Fibroblast of lung (primary cell): ENCODE measurements around the gene MAML3.

Source experiments
- EZH2 ChIP-seq: IDR thresholded peaks from 2 replicates; pipeline ENCODE4 v1.5.1; 2012; ENCODE audit warnings: low read length, control low read depth, mild to moderate bottlenecking; ENCODE audit errors: missing control alignments
- TF ChIP-seq, protein P1 (sequence below), 2 donors: IDR thresholded peaks in 1 of 2; conservative IDR thresholded peaks in 1 of 2; 1 replicate in 1 of 2; 2 replicates in 1 of 2; pipeline ENCODE4 v1.5.1; 2011 to 2012; ENCODE audit warnings: low read length in 2 of 2, control low read depth in 1 of 2, inconsistent platforms in 1 of 2, low read depth in 1 of 2, mild to moderate bottlenecking in 1 of 2

DNA sequence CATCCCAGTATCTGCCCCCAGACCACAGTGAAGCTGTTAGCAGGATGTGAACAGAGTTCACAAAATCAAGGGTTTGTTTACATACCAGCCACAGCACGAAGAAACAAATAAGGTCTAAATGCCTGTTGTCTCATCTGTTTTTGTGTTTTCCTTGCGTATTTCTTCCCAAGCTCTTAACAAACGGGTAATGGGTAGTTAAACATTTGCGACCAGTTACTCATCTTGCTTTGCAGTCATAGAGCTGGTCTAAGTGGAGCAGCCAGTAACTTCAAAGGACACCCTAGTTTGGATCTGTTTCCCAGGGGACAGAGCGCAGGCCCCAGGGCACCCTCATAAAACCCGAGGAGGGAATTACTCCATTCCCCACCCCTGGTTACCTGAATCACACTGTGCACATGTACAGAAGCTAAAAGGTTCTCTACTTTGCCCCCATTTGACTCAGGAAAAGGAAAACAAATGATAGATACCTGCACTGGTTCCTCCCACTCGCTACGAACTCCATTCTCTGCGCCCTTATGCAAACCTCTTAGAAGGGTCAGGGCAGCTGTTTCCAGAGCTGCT lies 68.8 kb downstream of the MAML3 start:
- TF ChIP-seq, protein P1, sequence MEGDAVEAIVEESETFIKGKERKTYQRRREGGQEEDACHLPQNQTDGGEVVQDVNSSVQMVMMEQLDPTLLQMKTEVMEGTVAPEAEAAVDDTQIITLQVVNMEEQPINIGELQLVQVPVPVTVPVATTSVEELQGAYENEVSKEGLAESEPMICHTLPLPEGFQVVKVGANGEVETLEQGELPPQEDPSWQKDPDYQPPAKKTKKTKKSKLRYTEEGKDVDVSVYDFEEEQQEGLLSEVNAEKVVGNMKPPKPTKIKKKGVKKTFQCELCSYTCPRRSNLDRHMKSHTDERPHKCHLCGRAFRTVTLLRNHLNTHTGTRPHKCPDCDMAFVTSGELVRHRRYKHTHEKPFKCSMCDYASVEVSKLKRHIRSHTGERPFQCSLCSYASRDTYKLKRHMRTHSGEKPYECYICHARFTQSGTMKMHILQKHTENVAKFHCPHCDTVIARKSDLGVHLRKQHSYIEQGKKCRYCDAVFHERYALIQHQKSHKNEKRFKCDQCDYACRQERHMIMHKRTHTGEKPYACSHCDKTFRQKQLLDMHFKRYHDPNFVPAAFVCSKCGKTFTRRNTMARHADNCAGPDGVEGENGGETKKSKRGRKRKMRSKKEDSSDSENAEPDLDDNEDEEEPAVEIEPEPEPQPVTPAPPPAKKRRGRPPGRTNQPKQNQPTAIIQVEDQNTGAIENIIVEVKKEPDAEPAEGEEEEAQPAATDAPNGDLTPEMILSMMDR (conservative IDR thresholded peaks at IDR 0.05 in 1 of 2, IDR thresholded peaks at IDR 0.05 in 1 of 2; ENCODE audit: low read depth in 1 of 2, low read length in 2 of 2) = no peak
- TF ChIP-seq EZH2 = no peak
